AG10803 (cell line): Measurements from ENCODE around the gene YTHDF1.

Source experiments
- DNase-seq: peaks from one replicate; pipeline ENCODE4 v3.0.0; 2010; ENCODE audit warnings: low read depth
- H3K4me3 ChIP-seq: 2 replicates; pipeline ENCODE4 v1.5.1; 2011; ENCODE audit warnings: mild to moderate bottlenecking, low read length, control low read depth
- TF ChIP-seq, protein P1 (sequence below): conservative IDR thresholded peaks from 2 replicates; pipeline ENCODE4 v1.5.1; 2011; ENCODE audit warnings: mild to moderate bottlenecking, low read length, control low read depth, inconsistent platforms

Gene YTHDF1

GRCh38 chr20:63260521-63260920, 44.6 kb upstream of the YTHDF1 start:
- TF ChIP-seq, protein P1, sequence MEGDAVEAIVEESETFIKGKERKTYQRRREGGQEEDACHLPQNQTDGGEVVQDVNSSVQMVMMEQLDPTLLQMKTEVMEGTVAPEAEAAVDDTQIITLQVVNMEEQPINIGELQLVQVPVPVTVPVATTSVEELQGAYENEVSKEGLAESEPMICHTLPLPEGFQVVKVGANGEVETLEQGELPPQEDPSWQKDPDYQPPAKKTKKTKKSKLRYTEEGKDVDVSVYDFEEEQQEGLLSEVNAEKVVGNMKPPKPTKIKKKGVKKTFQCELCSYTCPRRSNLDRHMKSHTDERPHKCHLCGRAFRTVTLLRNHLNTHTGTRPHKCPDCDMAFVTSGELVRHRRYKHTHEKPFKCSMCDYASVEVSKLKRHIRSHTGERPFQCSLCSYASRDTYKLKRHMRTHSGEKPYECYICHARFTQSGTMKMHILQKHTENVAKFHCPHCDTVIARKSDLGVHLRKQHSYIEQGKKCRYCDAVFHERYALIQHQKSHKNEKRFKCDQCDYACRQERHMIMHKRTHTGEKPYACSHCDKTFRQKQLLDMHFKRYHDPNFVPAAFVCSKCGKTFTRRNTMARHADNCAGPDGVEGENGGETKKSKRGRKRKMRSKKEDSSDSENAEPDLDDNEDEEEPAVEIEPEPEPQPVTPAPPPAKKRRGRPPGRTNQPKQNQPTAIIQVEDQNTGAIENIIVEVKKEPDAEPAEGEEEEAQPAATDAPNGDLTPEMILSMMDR, result no peak
- no peak overlapping the region for H3K4me3 ChIP-seq
- DNase-seq, result no peak

DNA sequence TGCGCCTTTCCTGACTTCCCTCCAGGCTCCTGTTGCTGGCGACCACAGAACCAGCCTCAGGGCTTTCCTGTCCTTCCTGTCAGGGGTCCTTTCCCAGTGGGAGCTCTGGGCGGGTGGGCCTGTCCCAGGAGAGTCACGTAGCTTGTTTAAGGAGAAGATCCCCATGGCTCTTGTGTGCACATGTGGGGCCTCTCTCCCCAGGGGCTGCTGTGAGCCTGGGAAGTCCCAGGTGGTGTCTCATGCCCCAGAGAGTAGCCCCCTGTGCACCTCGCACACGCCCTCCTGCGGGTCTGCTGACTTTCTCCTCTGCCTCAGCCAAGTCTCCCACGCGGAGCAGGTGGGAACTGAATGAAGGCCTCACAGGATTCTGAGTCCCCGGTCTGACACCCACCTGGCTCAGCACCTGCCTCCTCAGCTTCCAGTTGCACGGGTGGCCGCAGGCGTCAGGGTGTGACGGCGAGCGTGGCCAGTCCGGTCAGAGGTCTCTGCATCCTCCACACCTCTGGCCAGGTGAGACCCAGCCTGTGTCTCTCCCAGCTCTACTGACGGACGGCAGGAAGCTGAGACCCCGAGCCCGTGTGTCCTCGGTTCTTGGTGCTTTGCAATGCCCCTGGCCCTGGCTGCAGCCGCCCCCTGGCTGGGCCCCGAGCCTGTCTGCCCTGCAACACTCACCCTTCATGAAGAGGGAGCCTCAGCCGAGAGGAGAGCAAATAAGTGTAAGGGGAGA, 44.0 kb upstream of the YTHDF1 start:
- no peak for DNase-seq
- no peak overlapping the region for H3K4me3 ChIP-seq
- TF ChIP-seq, protein P1, result no peak

GRCh38 chr20:63258781-63259180, 42.9 kb upstream of the YTHDF1 start:
- TF ChIP-seq, protein P1, result no peak
- H3K4me3 ChIP-seq, result no peak overlapping the region
- DNase-seq, result no peak

- H3K4me3 ChIP-seq, result no peak overlapping the region
- TF ChIP-seq, protein P1, result no peak
- no peak for DNase-seq
Observed at GRCh38 chr20:63257629-63258028, 41.7 kb upstream of the YTHDF1 start.

DNA sequence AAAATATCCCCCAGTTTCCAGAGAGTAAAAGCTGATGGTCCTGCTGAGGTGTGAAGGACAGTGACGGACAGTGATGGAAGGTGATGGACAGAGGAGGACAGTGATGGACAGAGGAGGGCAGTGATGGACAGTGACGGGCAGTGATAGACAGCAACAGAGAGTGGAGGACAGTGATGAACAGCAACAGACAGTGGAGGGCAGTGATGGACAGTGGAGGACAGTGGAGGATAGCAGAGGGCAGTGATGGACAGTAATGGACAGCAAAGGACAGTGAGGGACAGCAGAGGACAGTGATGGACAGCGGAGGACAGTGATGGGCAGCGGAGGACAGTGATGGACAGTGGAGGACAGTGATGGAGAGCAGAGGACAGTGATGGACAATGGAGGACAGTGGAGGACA, 41.0 kb upstream of the YTHDF1 start:
- H3K4me3 ChIP-seq, result no peak overlapping the region
- TF ChIP-seq, protein P1, result no peak
- DNase-seq, result no peak

GRCh38 chr20:63255931-63256704, 40.2 kb upstream of the YTHDF1 start:
- no peak for DNase-seq
- H3K4me3 ChIP-seq, result no peak overlapping the region

More at GRCh38 chr20:63255931-63256704, 40.2 kb upstream of the YTHDF1 start:
- TF ChIP-seq, protein P1, result no peak
